Activated CD4-positive, alpha-beta T cell treated with anti-CD3 and anti-CD28 coated beads, Interleukin-2, amount 50 U/mL, for 4 hours (primary cell): ENCODE results near the gene ATP6V0A4.
"Not testable (repeated sequence)": the region's sequence is repeated elsewhere in the genome, so short reads cannot be mapped to it uniquely, and the experiment has no call there.

ENCODE experiments used
- DNase-seq, 2 experiments: peaks; one replicate each; pipeline ENCODE4 v3.0.0-alpha.2; 2020

The ATP6V0A4 gene

DNA sequence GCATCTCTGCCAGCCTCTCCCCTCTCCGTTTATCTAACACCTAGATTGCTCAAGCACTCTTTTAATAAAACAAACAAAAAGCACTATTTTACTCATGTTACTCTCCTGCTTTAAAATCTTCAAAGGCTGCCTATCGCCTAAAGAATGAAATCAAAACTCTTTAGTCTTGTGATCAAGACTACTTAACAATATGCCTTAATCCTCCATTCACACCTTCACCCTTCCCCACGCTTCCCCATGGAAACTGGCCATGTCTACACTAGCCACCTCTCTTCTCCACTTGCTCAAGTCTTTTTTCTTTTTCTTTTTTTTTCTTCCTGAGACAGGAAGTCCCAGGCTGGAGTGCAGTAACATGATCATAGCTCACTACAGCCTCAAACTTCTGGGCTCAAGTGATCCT is 48.0 kb downstream of the ATP6V0A4 start:
- DNase-seq = no peak

DNA sequence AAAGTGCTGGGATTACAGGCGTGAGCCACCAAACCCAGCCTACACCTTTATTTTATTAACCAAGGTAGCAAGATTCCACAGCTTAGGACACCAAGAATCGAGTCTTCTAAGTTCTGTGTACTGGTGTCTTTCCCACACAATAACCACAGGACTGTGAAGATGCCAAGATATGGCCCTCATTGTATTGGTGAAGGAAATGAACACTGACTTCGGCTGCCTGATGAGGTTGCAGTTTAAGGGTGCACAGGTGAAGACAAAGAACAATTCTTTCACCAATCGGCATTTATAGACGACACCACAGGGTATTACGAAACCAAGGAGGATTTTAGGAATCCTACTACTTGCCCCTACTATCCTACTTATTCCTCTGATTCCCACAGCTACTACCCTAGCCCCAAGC is 49.3 kb downstream of the ATP6V0A4 start:
- no peak for DNase-seq

- DNase-seq = no peak
These were observed 51.9 kb downstream of the ATP6V0A4 start for GRCh38 chr7:138746073-138746472.

DNA sequence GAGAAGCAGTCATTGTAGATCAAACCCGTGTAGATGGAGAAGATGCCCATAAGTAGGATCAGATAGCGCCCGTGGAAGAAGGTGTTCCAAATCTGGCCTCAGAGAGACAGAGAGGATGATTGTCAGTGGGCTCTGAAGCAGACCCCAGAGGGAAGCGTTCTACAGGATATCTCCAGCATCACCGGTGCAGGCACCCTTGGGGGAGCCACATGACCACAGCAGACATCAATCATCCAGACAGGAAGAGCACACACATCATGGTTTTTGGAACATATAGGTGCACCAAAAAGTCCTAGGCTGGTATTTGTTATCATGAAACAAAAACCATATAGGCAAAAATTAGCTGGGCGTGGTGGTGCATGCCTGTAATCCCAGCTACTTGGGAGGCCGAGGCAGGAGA is 52.8 kb downstream of the ATP6V0A4 start:
- no peak for DNase-seq

- DNase-seq = no peak
These were observed 56.6 kb downstream of the ATP6V0A4 start for GRCh38 chr7:138741453-138741735.

- no peak for DNase-seq
These were observed 58.1 kb downstream of the ATP6V0A4 start for GRCh38 chr7:138739859-138740258.

GRCh38 chr7:138738551-138739335 is 59.3 kb downstream of the ATP6V0A4 start:
- DNase-seq = peak; percentile 80 to 81

DNA sequence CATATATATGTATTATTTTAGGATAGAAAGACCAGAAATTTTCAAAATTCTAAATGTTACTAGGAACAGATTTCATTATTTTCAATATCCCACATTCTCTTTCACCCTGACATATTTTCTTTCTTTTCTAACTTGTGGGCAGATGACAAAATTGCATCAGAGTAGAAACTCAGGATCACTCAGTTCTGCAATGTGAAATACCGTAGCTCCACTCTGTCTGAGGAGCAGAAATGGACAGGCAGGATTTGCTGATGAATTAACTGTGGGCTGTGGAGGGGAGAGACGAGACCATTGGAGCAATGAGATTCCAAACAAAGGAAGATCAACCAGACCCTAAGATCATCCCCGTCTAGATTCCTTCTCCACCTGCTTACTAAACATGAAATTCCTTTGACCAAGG is 59.9 kb downstream of the ATP6V0A4 start:
- no peak for DNase-seq

- DNase-seq = no peak
These were observed 62.6 kb downstream of the ATP6V0A4 start for GRCh38 chr7:138735399-138735798.

- not testable (repeated sequence) for DNase-seq
These were observed 66.3 kb downstream of the ATP6V0A4 start for GRCh38 chr7:138731733-138732132.

- no peak for DNase-seq
These were observed 68.6 kb downstream of the ATP6V0A4 start for GRCh38 chr7:138729444-138729843.

DNA sequence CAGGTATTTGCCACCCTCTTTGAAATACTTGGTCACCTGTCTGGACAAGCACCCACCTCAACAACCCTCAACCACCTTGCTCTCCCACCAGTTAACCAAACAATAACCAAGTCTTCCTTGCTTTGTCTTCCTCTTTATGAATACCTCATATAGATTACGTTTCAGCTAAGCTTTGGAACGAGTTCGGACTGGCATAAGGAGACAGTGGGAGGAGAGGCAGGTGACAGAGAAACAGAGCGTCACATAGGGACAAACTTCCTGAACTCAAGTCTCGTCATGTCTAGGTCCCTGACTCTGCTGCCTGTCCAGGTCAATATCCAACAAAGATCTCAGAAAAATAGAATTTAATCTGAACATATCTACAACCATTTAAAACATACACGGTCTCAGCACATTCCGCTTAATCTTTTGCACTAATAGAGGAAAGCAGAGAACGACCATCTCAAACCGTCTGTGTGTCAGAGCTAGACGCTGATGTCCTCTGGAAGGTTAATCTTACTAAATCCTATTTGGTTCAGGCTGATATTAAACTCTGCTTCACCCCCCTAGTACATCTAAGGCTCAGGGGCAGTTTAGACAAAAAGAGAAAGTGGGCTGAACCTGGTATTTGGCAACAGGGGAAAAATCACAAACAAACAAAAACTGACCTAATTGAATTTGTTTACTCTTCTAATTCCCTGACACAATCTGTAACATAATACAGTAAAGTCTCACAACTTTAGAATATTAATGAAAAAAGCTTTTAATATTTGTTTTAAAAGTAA is 70.5 kb downstream of the ATP6V0A4 start:
- DNase-seq = no peak

DNA sequence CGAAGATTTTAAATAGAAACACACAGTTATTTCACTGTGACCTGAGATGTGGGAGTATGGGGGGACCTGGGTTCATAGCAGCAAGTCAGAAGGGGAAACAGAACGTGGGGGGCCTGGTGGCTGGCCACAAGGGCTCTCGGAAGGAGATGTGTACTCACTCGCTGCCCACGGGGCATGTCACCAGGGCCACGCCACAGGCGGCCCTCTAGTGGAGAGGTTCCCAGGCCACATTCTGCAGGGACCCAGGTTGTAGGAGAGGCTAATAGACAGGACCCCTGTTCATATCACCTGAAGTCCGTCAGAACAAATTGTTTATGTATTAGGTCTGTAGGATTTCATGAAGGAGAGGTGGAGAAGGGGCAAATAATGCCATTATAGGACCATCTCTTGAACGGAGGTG is 71.7 kb downstream of the ATP6V0A4 start:
- no peak for DNase-seq

- DNase-seq = no peak
These were observed 77.7 kb downstream of the ATP6V0A4 start for GRCh38 chr7:138720286-138720685.

- no peak for DNase-seq
These were observed 81.1 kb downstream of the ATP6V0A4 start for GRCh38 chr7:138716889-138717288.

- DNase-seq = no peak
These were observed 84.8 kb downstream of the ATP6V0A4 start for GRCh38 chr7:138713191-138713590.

DNA sequence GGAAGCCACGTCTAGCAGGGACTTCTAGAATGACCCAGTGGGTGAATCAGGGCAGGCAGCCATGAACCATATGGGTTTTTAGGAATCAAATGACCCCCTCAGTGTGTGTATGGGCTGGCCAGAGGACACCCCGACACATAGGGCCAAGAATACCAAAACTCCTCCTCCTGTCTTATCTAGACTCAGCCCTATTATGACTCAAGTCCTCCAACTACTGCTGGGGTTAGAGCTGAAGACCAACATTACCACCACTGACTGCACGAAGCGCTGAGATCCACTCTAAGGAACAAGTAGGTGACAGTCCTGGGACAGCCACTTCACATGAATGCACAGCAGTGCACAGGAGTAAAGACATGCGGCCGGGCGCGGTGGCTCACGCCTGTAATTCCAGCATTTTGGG is 85.3 kb downstream of the ATP6V0A4 start:
- no peak for DNase-seq

DNA sequence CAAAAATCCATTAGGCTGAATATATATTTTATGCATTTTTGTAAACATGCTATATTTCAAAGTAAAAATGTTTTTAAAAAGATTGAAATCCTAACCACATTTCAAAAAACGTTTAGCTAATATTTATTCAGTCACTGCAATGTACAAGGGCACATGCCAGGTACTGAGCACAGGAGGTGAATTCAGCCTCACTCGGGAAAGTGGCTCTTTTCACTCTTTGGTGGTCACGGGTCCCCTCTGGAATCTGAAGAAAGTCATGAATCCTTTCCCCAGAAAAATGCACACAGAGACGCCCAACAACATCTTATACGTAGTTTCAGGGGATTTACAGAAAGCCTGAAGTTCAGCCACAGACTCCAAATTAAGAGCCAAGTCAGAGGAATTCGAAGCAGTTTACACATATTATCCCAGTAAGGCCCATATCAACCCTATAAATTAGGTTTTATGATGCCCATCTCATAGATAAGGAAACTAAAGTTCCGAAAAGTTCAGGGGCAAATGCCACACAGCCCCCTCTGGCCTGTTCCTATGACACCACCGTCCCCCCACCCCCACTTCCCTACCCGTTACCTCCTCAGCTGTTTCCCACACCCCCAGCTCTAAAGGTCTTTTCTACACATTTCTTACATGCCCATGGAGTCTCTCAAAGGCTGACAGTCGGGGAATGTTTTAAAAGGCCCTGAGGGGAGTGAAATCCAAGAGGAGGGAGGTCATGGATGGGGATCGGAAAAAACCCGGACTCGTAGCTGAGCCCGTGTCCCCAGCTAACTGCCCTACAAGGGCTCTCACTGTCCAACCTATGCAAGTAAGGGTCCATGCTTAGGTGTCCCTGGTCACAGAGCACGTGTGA is 87.2 kb downstream of the ATP6V0A4 start:
- no peak for DNase-seq

DNA sequence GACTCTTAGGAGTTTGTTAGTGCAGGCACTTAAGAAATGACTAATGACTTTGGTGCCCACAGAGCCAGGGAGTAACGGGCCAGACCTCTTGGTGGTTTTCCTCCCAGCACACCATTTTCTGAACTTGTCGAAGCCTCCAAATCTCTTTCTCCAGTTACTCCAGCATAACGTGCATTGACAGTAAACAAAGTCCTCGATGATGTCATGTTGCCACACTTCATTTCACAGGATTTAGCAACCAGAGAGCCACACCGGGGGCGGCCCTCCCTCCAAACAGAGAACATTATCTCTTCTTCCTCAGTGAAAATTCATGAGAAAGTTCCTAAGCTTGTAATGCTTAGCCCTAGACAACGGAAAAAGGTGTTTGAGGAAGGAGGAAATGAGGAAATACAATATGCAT is 92.8 kb downstream of the ATP6V0A4 start:
- no peak for DNase-seq

DNA sequence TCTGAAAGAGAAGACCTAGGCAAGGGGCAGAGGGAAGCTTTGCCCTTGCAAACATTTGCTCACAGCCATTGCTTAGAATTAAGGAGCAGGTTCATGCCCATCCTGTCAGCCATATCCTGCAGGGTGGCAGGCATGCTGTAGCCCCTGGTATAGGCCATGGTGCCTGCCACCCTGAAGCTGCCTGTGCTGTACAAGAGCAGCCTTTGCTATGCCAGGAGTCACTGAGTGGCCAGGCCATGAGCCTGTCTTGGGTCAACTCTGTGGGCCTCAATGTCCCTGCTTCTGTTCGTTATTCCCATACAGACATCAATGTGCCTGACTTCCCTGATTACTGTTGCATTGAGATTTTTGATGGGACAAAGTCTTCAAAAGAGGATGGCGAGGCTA is 96.5 kb downstream of the ATP6V0A4 start:
- no peak for DNase-seq

GRCh38 chr7:138700857-138701536 is 97.0 kb downstream of the ATP6V0A4 start, which contains the start of gene SVOPL:
TSS of gene SVOPL (minus strand) at chr7:138701362. CDS start at chr7:138679045, 22,317 bp downstream.
- DNase-seq = no peak

DNA sequence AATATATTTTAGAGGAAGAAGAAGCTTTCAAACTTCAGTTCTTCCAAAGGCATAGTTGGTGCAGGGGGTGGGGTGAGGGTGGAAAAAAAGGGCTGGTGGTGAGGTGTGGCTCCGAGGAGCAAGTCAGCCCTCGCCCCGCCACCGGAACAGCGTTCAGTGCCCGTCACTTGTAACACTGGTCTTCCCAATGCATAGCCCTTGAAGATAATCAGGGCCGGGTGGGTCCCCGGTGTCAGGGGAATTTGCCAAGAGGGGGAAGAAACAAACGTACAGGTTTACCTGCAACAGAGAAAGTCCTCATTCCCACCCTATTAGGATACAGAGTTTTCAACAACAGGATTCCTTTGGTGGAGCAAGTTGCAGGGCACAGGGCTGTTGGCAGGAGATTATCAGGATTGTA is 98.3 kb downstream of the ATP6V0A4 start:
- DNase-seq = no peak

DNA sequence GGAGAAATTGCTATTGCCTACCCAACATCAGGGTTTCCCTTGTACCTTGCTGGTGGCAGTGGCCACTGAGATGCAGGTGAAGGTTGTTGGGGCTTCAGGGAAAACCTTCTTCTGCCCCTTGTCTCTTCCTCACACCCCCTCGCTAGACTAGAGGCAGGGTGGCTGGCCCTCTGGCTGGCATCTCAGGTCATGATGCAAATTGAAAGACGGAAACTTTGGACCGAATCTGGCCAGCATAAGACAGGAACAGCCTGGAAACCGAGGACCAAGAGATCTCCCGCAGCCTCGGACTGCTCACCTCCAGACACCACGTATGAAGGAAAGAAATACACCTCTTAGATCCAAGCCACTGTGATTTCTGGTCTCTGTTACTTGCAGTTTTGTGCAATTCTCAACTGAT is 99.7 kb downstream of the ATP6V0A4 start:
- no peak for DNase-seq
